Measurements from ENCODE around the gene PTPN6. TPM values are rescaled to one million over a fixed set of nuclear protein-coding genes. Genes with fewer than 3 reads are reported as not detected.

PTPN6 gene
- total and polyA plus RNA-seq, 2 of the 4 experiments (the other 2 are of a cell fraction): under 0.01 to 0.14 TPM

GRCh38 chr12:6980075-6980474 lies 28.9 kb downstream of the PTPN6 start:
- no peak overlapping the region for H2BK20ac ChIP-seq (ENCODE audit: low read depth, low read length)
- dilution Hi-C loops (cut with HindIII; ENCODE audit: low sequenced_read_pairs, unreplicated experiment): no loop called here
- peaks cover 63% of the 10 kb centered on the region for H3K36me3 ChIP-seq (ENCODE audit: control insufficient read depth, insufficient read depth, low read length)
- ChIA-PET POLR2A (ENCODE audit: unreplicated experiment) (no interaction called here), CTCF (no interaction called here)
- BruUV-seq (replicated peaks): no TSS peak
- H3K27me3 ChIP-seq (ENCODE audit: control insufficient read depth, insufficient read depth, low read length): no peaks in the 10 kb centered on the region
- H4K8ac ChIP-seq (ENCODE audit: low read depth in 2 of 2, low read length in 2 of 2): no peak overlapping the region
- no peak overlapping the region for H3K18ac ChIP-seq (ENCODE audit: low read depth, low read length)
- no peaks in the 10 kb centered on the region for H4K20me1 ChIP-seq (ENCODE audit: insufficient read depth, low read length)
- H2BK15ac ChIP-seq (ENCODE audit: low read depth, low read length): no peak overlapping the region
- no peak overlapping the region for H3K27ac ChIP-seq (ENCODE audit: insufficient read depth, low read length)
- H3K23ac ChIP-seq (ENCODE audit: low read depth, low read length): no peak overlapping the region
- no peaks in the 10 kb centered on the region for H3K4me1 ChIP-seq (ENCODE audit: control insufficient read depth, insufficient read depth, low read length)
- H3K4ac ChIP-seq (ENCODE audit: low read depth, low read length): no peak overlapping the region
- peaks cover 4 to 9% of the 10 kb centered on the region in 2 experiments; a peak in 2 of 4 replicates for H3K79me1 ChIP-seq (ENCODE audit: low read depth in 1 of 2, low read length in 2 of 2)
- no peak overlapping the region for H3K4me2 ChIP-seq (ENCODE audit: low read depth, low read length)
- H2BK120ac ChIP-seq (ENCODE audit: low read depth, low read length): no peak overlapping the region
- no CpG with 5 or more reads among the region's 4 CpGs for WGBS, 2 experiments (ENCODE audit: extremely low coverage in 2 of 2, insufficient read length in 1 of 2)
- no peak for TF ChIP-seq POLR2A (IDR thresholded peaks at IDR 0.05; ENCODE audit: low read depth, low read length)
- TF ChIP-seq CTCF (conservative IDR thresholded peaks at IDR 0.05; ENCODE audit: low read depth, low read length): no peak
- TF ChIP-seq NFE2L2 (IDR thresholded peaks at IDR 0.05; ENCODE audit: low read depth, low read length): no peak
- TF ChIP-seq FOS (IDR thresholded peaks at IDR 0.05; ENCODE audit: low read depth, low read length): no peak
- TF ChIP-seq RAD21 (IDR thresholded peaks at IDR 0.05; ENCODE audit: low read length): no peak
- no peak for TF ChIP-seq RCOR1 (IDR thresholded peaks at IDR 0.05; ENCODE audit: insufficient replicate concordance, low read length)
- no peak for TF ChIP-seq ELK1 (IDR thresholded peaks at IDR 0.05; ENCODE audit: borderline replicate concordance, low read depth, low read length)
- TF ChIP-seq RFX5 (IDR thresholded peaks at IDR 0.05; ENCODE audit: low read depth, low read length): no peak
- TF ChIP-seq CHD1 (IDR thresholded peaks at IDR 0.05; ENCODE audit: low read depth, low read length): no peak
- no peak for TF ChIP-seq MXI1 (IDR thresholded peaks at IDR 0.05; ENCODE audit: borderline replicate concordance, low read depth, low read length)
- no peak for TF ChIP-seq USF2 (IDR thresholded peaks at IDR 0.05; ENCODE audit: low read depth, low read length)
- no peak for TF ChIP-seq MAFK (IDR thresholded peaks at IDR 0.05; ENCODE audit: low read depth, low read length)
- TF ChIP-seq BHLHE40 (IDR thresholded peaks at IDR 0.05; ENCODE audit: low read depth, low read length): no peak
- no peak for TF ChIP-seq SMC3 (IDR thresholded peaks at IDR 0.05; ENCODE audit: low read depth, low read length)
- no peak for TF ChIP-seq CEBPB (IDR thresholded peaks at IDR 0.05; ENCODE audit: low read depth, low read length)
- TF ChIP-seq MAZ (IDR thresholded peaks at IDR 0.05; ENCODE audit: borderline replicate concordance, low read depth, low read length): no peak
- no peak overlapping the region for H3K56ac ChIP-seq (ENCODE audit: extremely low read depth, insufficient read depth, low read length)
- no peak overlapping the region for H3K4me3 ChIP-seq (ENCODE audit: insufficient read depth, low read depth, low read length)
- no peak overlapping the region for H4K91ac ChIP-seq (ENCODE audit: insufficient read depth, low read depth, low read length)
- H3K14ac ChIP-seq (replicated peaks; ENCODE audit: low read depth, low read length): no peak overlapping the region
- H2AFZ ChIP-seq (replicated peaks; ENCODE audit: low read length, poor library complexity): no peak overlapping the region
- no peak overlapping the region for H2BK5ac ChIP-seq (ENCODE audit: low read depth, low read length, poor library complexity, severe bottlenecking)
- H2AK9ac ChIP-seq (replicated peaks; ENCODE audit: low read depth, low read length, poor library complexity): no peak overlapping the region
- no peak overlapping the region for H2AK5ac ChIP-seq (ENCODE audit: low read depth, low read length)
- DNase-seq: no peak
- intact Hi-C loops (cut with micrococcal nuclease): no loop called here
- no peak overlapping the region for H4K5ac ChIP-seq (ENCODE audit: low read depth, low read length)
- no peak overlapping the region for H3K9ac ChIP-seq (ENCODE audit: low read depth, low read length)
- ATAC-seq (ENCODE audit: low read depth): no peak
- in situ Hi-C loops (cut with MboI; ENCODE audit: low sequenced_read_pairs): no loop called here
- H3K9me3 ChIP-seq (ENCODE audit: control insufficient read depth, insufficient read depth, low read length): no peaks in the 10 kb centered on the region
- peaks cover 3% of the 10 kb centered on the region; the same call in 1 of the 2 replicates for H3K9me1 ChIP-seq (ENCODE audit: insufficient read depth, low read length)
